H1 (cell line): ENCODE measurements around the gene ATAD3A. TPM values are rescaled to one million over a fixed set of nuclear protein-coding genes. Genes with fewer than 3 reads are reported as not detected.

Experiments used
- CTCF ChIA-PET: fragments of 300-600 bp; sonication (Branson Sonifier 250); formaldehyde crosslinking; loops from one replicate; lab custom pipeline; 2021; ENCODE audit not compliant: partially characterized antibody; lab: Charles Lee
- POLR2A ChIA-PET: fragments of 300-600 bp; sonication (Branson Sonifier 250); formaldehyde crosslinking; loops from one replicate; lab custom pipeline; 2021; ENCODE audit warnings: inconsistent platforms; ENCODE audit not compliant: partially characterized antibody; lab: Charles Lee
- DNase-seq, 2 experiments: peaks; one replicate each; pipeline versions ENCODE4 v3.0.0 to v3.0.0-alpha.2; 2010 to 2022; ENCODE audit warnings: low spot score in 2 of 2, low read depth in 1 of 2, mixed read lengths in 1 of 2
- FAIRE-seq: peaks from 2 replicates; lab custom pipeline; 2011; peaks lifted over from hg19 to GRCh38; lab: Jason Lieb, UNC
- H2AFZ ChIP-seq: 2 replicates; pipeline ENCODE4 v1.8.1; 2012; ENCODE audit warnings: low read length, inconsistent platforms
- H2AK5ac ChIP-seq: 2 replicates; pipeline ENCODE4 v1.6.1; 2013; ENCODE audit warnings: low read depth, low read length
- H2BK120ac ChIP-seq: replicated peaks from 2 replicates; pipeline ENCODE3; 2013; ENCODE audit warnings: low read depth, low read length, inconsistent platforms
- H2BK12ac ChIP-seq: 2 replicates; pipeline ENCODE4 v1.6.1; 2013; ENCODE audit warnings: low read depth, low read length
- H2BK15ac ChIP-seq: 2 replicates; pipeline ENCODE4 v1.6.1; 2013; ENCODE audit warnings: low read length
- H2BK20ac ChIP-seq: 2 replicates; pipeline ENCODE4 v1.6.1; 2013; ENCODE audit warnings: low read length
- H2BK5ac ChIP-seq: 2 replicates; pipeline ENCODE4 v1.6.1; 2013; ENCODE audit warnings: low read depth, low read length
- H3K14ac ChIP-seq: 2 replicates; pipeline ENCODE4 v1.6.1; 2013; ENCODE audit warnings: inconsistent platforms; ENCODE audit not compliant: insufficient read length
- H3K18ac ChIP-seq: 2 replicates; pipeline ENCODE4 v1.6.1; 2013; ENCODE audit warnings: low read length; ENCODE audit errors: extremely low read depth
- H3K23ac ChIP-seq: 2 replicates; pipeline ENCODE4 v1.6.1; 2013; ENCODE audit warnings: inconsistent platforms; ENCODE audit not compliant: insufficient read length
- H3K23me2 ChIP-seq: 2 replicates; pipeline ENCODE4 v1.6.1; 2013; ENCODE audit warnings: low read depth, low read length
- H3K27ac ChIP-seq: 2 replicates; pipeline ENCODE4 v1.6.1; 2011; ENCODE audit warnings: low read depth, low read length, inconsistent platforms
- H3K27me3 ChIP-seq, 4 experiments: replicated peaks in 1 of 4; 1 replicate in 1 of 4; 2 replicates in 3 of 4; pipeline versions ENCODE4 v1.6.1 to v1.8.1; 2011 to 2013; ENCODE audit warnings: low read length in 3 of 4, mild to moderate bottlenecking in 3 of 4, inconsistent platforms in 2 of 4, mixed read lengths in 2 of 4, moderate library complexity in 1 of 4; ENCODE audit not compliant: control insufficient read depth in 3 of 4, insufficient read depth in 3 of 4; ENCODE audit errors: extremely low read depth in 1 of 4
- H3K36me3 ChIP-seq, 4 experiments: 2 replicates each; pipeline versions ENCODE4 v1.6.1 to v1.8.1; 2011 to 2013; ENCODE audit warnings: mild to moderate bottlenecking in 4 of 4, low read length in 3 of 4, moderate library complexity in 2 of 4, control low read depth in 1 of 4, inconsistent platforms in 1 of 4; ENCODE audit not compliant: insufficient read depth in 4 of 4, control insufficient read depth in 2 of 4
- H3K4ac ChIP-seq: replicated peaks from 2 replicates; pipeline ENCODE3; 2013; ENCODE audit warnings: low read length, low read depth, mixed read lengths, inconsistent platforms; ENCODE audit not compliant: insufficient read length
- H3K4me1 ChIP-seq, 4 experiments: replicated peaks in 1 of 4; 1 replicate in 1 of 4; 2 replicates in 3 of 4; pipeline versions ENCODE4 v1.6.1 to v1.8.1; 2011 to 2013; ENCODE audit warnings: low read length in 3 of 4, inconsistent platforms in 2 of 4, mixed read lengths in 1 of 4; ENCODE audit not compliant: insufficient read depth in 4 of 4, control insufficient read depth in 3 of 4
- H3K4me2 ChIP-seq, 2 experiments: 2 replicates each; pipeline versions ENCODE4 v1.6.1 to v1.8.1; 2011 to 2013; ENCODE audit warnings: low read depth in 2 of 2, low read length in 2 of 2, control low read depth in 1 of 2, inconsistent platforms in 1 of 2, mild to moderate bottlenecking in 1 of 2; ENCODE audit not compliant: insufficient read depth in 1 of 2
- H3K4me3 ChIP-seq, 4 experiments: fragments of 200-600, 300-600 bp in 1 of 4; sonication (generic), shearing (Covaris generic), sonication (Bioruptor Twin) in 1 of 4; 2 replicates each; pipeline versions ENCODE4 v1.5.1 to v1.8.1; 2011 to 2016; ENCODE audit warnings: low read length in 4 of 4, low read depth in 3 of 4, control low read depth in 2 of 4, inconsistent platforms in 2 of 4, mild to moderate bottlenecking in 2 of 4, mixed read lengths in 1 of 4, moderate library complexity in 1 of 4; ENCODE audit not compliant: insufficient read depth in 2 of 4; ENCODE audit errors: extremely low read depth in 1 of 4
- H3K56ac ChIP-seq: replicated peaks from 2 replicates; pipeline ENCODE3; 2013; ENCODE audit warnings: low read depth, mild to moderate bottlenecking, mixed read lengths, low read length, inconsistent platforms; ENCODE audit not compliant: insufficient read length
- H3K79me1 ChIP-seq: 2 replicates; pipeline ENCODE4 v1.6.1; 2013; ENCODE audit warnings: low read depth, low read length, control low read depth
- H3K79me2 ChIP-seq, 2 experiments: 2 replicates each; pipeline versions ENCODE4 v1.6.1 to v1.8.1; 2012 to 2013; ENCODE audit warnings: low read length in 2 of 2, mild to moderate bottlenecking in 2 of 2, inconsistent platforms in 1 of 2; ENCODE audit not compliant: insufficient read depth in 2 of 2, control insufficient read depth in 1 of 2
- H3K9ac ChIP-seq, 4 experiments: replicated peaks in 1 of 4; 1 replicate in 1 of 4; 2 replicates in 3 of 4; pipeline versions ENCODE4 v1.6.1 to v1.8.1; 2011 to 2013; ENCODE audit warnings: low read depth in 3 of 4, low read length in 3 of 4, control low read depth in 2 of 4, mild to moderate bottlenecking in 2 of 4, moderate library complexity in 2 of 4, inconsistent platforms in 1 of 4; ENCODE audit errors: extremely low read depth in 1 of 4
- H3K9me3 ChIP-seq, 2 experiments: 2 replicates each; pipeline versions ENCODE4 v1.6.1 to v1.8.1; 2012 to 2013; ENCODE audit warnings: mild to moderate bottlenecking in 2 of 2, moderate library complexity in 2 of 2, control low read depth in 1 of 2, inconsistent platforms in 1 of 2, low read depth in 1 of 2, low read length in 1 of 2, mixed read lengths in 1 of 2; ENCODE audit not compliant: insufficient read depth in 2 of 2
- H4K20me1 ChIP-seq, 2 experiments: replicated peaks in 1 of 2; 2 replicates each; pipeline versions ENCODE3 to v1.8.1; 2011 to 2013; ENCODE audit warnings: inconsistent platforms in 2 of 2, low read length in 2 of 2, mild to moderate bottlenecking in 1 of 2; ENCODE audit not compliant: insufficient read depth in 2 of 2, control insufficient read depth in 1 of 2
- H4K5ac ChIP-seq: 2 replicates; pipeline ENCODE4 v1.6.1; 2013; ENCODE audit warnings: low read length, low read depth, mixed read lengths, inconsistent platforms; ENCODE audit not compliant: insufficient read length
- H4K8ac ChIP-seq: 2 replicates; pipeline ENCODE4 v1.8.0; 2013; ENCODE audit warnings: mild to moderate bottlenecking, moderate library complexity, low read length, inconsistent platforms; ENCODE audit not compliant: insufficient read depth; ENCODE audit errors: extremely low read depth
- H4K91ac ChIP-seq: replicated peaks from 2 replicates; pipeline ENCODE3; 2013; ENCODE audit warnings: low read length, mixed read lengths, inconsistent platforms; ENCODE audit not compliant: insufficient read length
- CEBPB ChIP-seq: IDR thresholded peaks from 2 replicates; pipeline ENCODE4 v1.6.1; 2012; ENCODE audit warnings: low read depth, low read length
- FOSL1 ChIP-seq: IDR thresholded peaks from 2 replicates; pipeline ENCODE4 v1.6.1; 2011; ENCODE audit warnings: mild to moderate bottlenecking, low read depth, low read length, moderate library complexity; ENCODE audit not compliant: insufficient read depth
- JUND ChIP-seq: IDR thresholded peaks from 2 replicates; pipeline ENCODE4 v1.6.1; 2011; ENCODE audit warnings: mild to moderate bottlenecking, improper control_type of control experiment, low read length
- PHF8 ChIP-seq: fragments of 200-600 bp; sonication (generic); conservative IDR thresholded peaks from 2 replicates; pipeline ENCODE4 v1.7.1; 2012; ENCODE audit warnings: low read depth, mild to moderate bottlenecking, inconsistent platforms, low read length, moderate library complexity
- POU5F1 ChIP-seq: IDR thresholded peaks from 2 replicates; pipeline ENCODE4 v1.6.1; 2011; ENCODE audit warnings: low read depth, mild to moderate bottlenecking, low read length, moderate library complexity
- RFX5 ChIP-seq: IDR thresholded peaks from 2 replicates; pipeline ENCODE4 v1.6.1; 2011; ENCODE audit warnings: low read depth, low read length, improper control_type of control experiment, borderline replicate concordance
- SIRT6 ChIP-seq: IDR thresholded peaks from one replicate; pipeline ENCODE4 v1.7.1; 2012; ENCODE audit warnings: low read length, inconsistent platforms
- SUZ12 ChIP-seq: fragments of 200-600 bp; sonication (generic); IDR thresholded peaks from 2 replicates; pipeline ENCODE4 v1.6.1; 2012; ENCODE audit warnings: mild to moderate bottlenecking, inconsistent platforms, low read length, moderate library complexity, mixed read lengths
- TEAD4 ChIP-seq: IDR thresholded peaks from 2 replicates; pipeline ENCODE4 v1.6.1; 2012; ENCODE audit warnings: low read depth, low read length, inconsistent platforms, mixed read lengths
- YY1 ChIP-seq: IDR thresholded peaks from 2 replicates; pipeline ENCODE4 v1.6.1; 2011; ENCODE audit warnings: low read depth, mild to moderate bottlenecking, low read length
- WGBS, 2 experiments: shearing (Covaris generic) in 1 of 2; methylation state at CpG; one replicate each; pipeline versions ENCODE4 v1.1.6 to v1.1.7; 2013 to 2015; ENCODE audit warnings: low lambda C conversion rate in 2 of 2, mixed read lengths in 2 of 2, inconsistent platforms in 1 of 2, low coverage in 1 of 2, missing lambda C conversion rate in 1 of 2; ENCODE audit not compliant: insufficient replicate concordance in 2 of 2, insufficient coverage in 1 of 2, insufficient read length in 1 of 2; ENCODE audit errors: extremely low coverage in 1 of 2, missing lambda C conversion rate in 1 of 2; 5-methylcytosine and 5-hydroxymethylcytosine counted together
- polyA plus RNA-seq, 7 experiments: library from polyadenylated mRNA; depleted of rRNA in 3 of 7; stranded (reverse) in 5 of 7; unstranded in 2 of 7; fragments of >200 nt in 5 of 7; fragments of 200-250 nt in 2 of 7; gene quantifications; 1 replicate in 5 of 7; 2 replicates in 1 of 7; 4 replicates in 1 of 7; pipeline versions ENCODE4 v1.2.1 to v1.2.3, GENCODE V29; 2011 to 2013; ENCODE audit warnings: missing spikeins in 2 of 7, mixed read lengths in 2 of 7
- total RNA-seq: library from RNA; stranded (reverse); fragmentation: NEBNext Ultra II Directional; extraction: Animal tissue kit (Norgen Biotek cat#: 25700); gene quantifications from 2 replicates; pipeline ENCODE4 v1.2.1, GENCODE V29; 2021
- TF ChIP-seq, protein P1 (sequence below): IDR thresholded peaks from 2 replicates; pipeline ENCODE4 v1.6.1; 2012; ENCODE audit warnings: inconsistent platforms

ATAD3A gene
- total and polyA plus RNA-seq, 2 of the 8 experiments (the other 6 are each of a cell fraction or from before 2014, with no cell fraction given), result 28.3 to 64.7 TPM

DNA sequence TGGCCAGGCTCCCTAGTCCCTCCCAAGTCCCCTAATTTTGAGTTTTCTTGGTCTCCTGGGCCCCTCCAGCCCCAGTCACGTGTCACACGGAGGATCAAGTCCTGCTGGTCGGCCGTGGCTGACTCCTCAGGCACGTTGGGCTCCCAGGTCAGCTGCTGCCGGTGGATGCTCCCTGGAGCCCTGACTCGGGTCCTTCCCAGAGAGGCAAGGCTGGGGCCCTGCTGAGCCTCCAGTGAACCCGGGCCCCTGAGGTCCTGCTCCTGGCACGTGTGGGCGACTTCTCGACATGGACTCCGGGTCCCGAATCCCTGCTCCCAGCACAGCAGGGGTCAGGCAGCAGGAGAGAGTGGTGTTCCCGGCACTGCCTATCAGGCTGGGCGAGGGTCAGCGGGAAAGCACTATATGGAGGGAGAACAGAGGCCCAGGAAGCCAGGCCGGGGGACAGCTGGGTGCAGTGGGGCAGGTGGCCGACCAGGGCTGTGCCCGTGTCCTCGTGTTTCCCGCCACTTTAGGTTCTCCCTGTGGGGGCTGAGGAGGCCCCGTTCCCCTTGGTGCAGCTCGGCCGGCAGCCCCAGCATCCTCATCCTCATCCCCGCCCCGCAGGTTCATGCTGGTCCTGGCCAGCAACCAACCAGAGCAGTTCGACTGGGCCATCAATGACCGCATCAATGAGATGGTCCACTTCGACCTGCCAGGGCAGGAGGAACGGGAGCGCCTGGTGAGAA, 15.3 kb downstream of the ATAD3A start:
- CTCF ChIA-PET, result no interaction called here
- TF ChIP-seq PHF8 (no peak), TEAD4 (no peak), RFX5 (no peak), JUND (no peak), YY1 (no peak), SUZ12 (no peak), SIRT6 (no peak), FOSL1 (no peak), POU5F1 (no peak), CEBPB (no peak)
- TF ChIP-seq, protein P1, sequence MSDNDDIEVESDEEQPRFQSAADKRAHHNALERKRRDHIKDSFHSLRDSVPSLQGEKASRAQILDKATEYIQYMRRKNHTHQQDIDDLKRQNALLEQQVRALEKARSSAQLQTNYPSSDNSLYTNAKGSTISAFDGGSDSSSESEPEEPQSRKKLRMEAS, result no peak

More for the DNA sequence above, 15.3 kb downstream of the ATAD3A start:
- Histone ChIP-seq H3K9me3 (peaks cover 3 to 5% of the 10 kb centered on the region in 2 experiments; a peak in 1 of 4 replicates), H3K79me1 (no peaks in the 10 kb centered on the region), H3K14ac (no peak overlapping the region), H2BK12ac (no peak overlapping the region), H4K20me1 (peaks cover 0 to 1% of the 10 kb centered on the region in 2 experiments), H3K23ac (no peak overlapping the region), H3K4ac (no peak overlapping the region), H3K79me2 (no peaks in the 10 kb centered on the region), H4K8ac (no peak overlapping the region; the same call in 1 of the 2 replicates), H3K9ac (no peak overlapping the region), H2BK20ac (no peak overlapping the region), H4K91ac (no peak overlapping the region), H4K5ac (no peak overlapping the region), H2AFZ (no peak overlapping the region), H3K4me1 (no peaks in the 10 kb centered on the region), H2BK5ac (no peak overlapping the region), H3K18ac (no peak overlapping the region), H3K4me2 (no peak overlapping the region), H3K27ac (no peak overlapping the region), H2BK15ac (no peak overlapping the region), H2AK5ac (no peak overlapping the region), H3K4me3 (no peak overlapping the region), H2BK120ac (no peak overlapping the region), H3K56ac (no peak overlapping the region), H3K36me3 (peaks cover 4 to 44% (median 11%) of the 10 kb centered on the region in 4 experiments; a peak in 4 of 8 replicates), H3K27me3 (no peaks in the 10 kb centered on the region), H3K23me2 (no peaks in the 10 kb centered on the region)
- 98% methylated on average over 31 of the region's 31 CpGs; no CpG with 5 or more reads in 1 of the 2 experiments for WGBS, 2 experiments
- POLR2A ChIA-PET, result no interaction called here
- FAIRE-seq (no peak), DNase-seq (no peak)
